ENCODE measurements around the gene CYSTM1. TPM values are rescaled to one million over a fixed set of nuclear protein-coding genes. Genes with fewer than 3 reads are reported as not detected.

The CYSTM1 gene
- polyA plus RNA-seq, 2 of the 4 experiments (the other 2 are of a cell fraction) = 76.8 to 103 TPM

DNA sequence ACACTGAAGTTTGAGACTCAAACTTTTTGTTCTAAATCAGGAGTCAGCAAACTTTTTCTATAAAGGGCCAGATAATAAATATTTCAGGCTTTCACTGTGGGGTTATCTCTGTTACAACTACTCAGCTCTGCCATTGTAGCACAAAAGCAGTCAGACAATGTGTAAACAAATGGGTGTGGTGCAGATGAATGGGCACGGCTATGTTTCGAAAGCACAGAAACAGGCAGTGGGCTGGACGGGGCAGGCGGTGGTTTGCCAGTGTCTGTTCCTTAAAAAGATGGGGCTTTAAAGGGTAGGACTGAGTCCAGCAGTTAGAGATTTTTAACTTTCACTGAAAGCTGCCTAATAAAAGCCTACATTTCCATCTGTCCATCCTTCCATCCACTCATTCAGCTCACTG, 79.0 kb downstream of the CYSTM1 start:
- no peak for TF ChIP-seq CHD2 (IDR thresholded peaks at IDR 0.05; ENCODE audit: low read length, partially characterized antibody)
- TF ChIP-seq, protein P1, sequence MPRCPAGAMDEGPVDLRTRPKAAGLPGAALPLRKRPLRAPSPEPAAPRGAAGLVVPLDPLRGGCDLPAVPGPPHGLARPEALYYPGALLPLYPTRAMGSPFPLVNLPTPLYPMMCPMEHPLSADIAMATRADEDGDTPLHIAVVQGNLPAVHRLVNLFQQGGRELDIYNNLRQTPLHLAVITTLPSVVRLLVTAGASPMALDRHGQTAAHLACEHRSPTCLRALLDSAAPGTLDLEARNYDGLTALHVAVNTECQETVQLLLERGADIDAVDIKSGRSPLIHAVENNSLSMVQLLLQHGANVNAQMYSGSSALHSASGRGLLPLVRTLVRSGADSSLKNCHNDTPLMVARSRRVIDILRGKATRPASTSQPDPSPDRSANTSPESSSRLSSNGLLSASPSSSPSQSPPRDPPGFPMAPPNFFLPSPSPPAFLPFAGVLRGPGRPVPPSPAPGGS (IDR thresholded peaks at IDR 0.05) = no peak
- peak in 1 of 2 experiments; percentile 24; a peak in 1 of 4 replicates for TF ChIP-seq CEBPB (IDR thresholded peaks at IDR 0.05)
- TF ChIP-seq RARB (CRISPR knock-in tag; IDR thresholded peaks at IDR 0.05) = no peak
- no peak for TF ChIP-seq ZC3H11A (IDR thresholded peaks at IDR 0.05)
- ChIA-PET POLR2A (interaction anchor here (1.2 to 1.7 kb wide), 2 partner anchors 10 to 92 kb away, joined by 3 to 11 read pairs; partner anchors contain the start of gene HBEGF), CTCF (interaction anchor here (11.1 to 42.9 kb wide), 2 partner anchors 11 to 98 kb away, joined by 163 to 1613 read pairs; partner anchors contain the start of genes HBEGF and SLC4A9)
- DNase-seq (ENCODE audit: low read depth in 1 of 2, low spot score in 1 of 2) = peak in 1 of 2 experiments; percentile 53
- no peak for FAIRE-seq
- Histone ChIP-seq H3K9me3 (no peaks in the 10 kb centered on the region), H3K4me3 (no peak overlapping the region), H3K27ac (peak overlapping the region in 1 of 2 experiments; percentile 47; a peak in 3 of 6 replicates), H3K4me2 (peak overlapping the region; percentile 63), H3K4me1 (peaks cover 40% of the 10 kb centered on the region)
- 6% methylated on average over 4 of the region's 4 CpGs for WGBS (ENCODE audit: missing lambda C conversion rate)
- ATAC-seq = peak; percentile 64 to 87; a peak in 4 of 6 replicates

GRCh38 chr5:140255460-140256157, 80.6 kb downstream of the CYSTM1 start:
- ATAC-seq (no peak), DNase-seq (ENCODE audit: low read depth in 1 of 2, low spot score in 1 of 2) (no peak), FAIRE-seq (no peak)
- Histone ChIP-seq H3K4me1 (peaks cover 42% of the 10 kb centered on the region), H3K4me2 (no peak overlapping the region), H3K4me3 (no peak overlapping the region), H3K9me3 (peaks cover 3% of the 10 kb centered on the region; the same call in 1 of the 3 replicates), H3K27ac (no peak overlapping the region)
- TF ChIP-seq, protein P2, sequence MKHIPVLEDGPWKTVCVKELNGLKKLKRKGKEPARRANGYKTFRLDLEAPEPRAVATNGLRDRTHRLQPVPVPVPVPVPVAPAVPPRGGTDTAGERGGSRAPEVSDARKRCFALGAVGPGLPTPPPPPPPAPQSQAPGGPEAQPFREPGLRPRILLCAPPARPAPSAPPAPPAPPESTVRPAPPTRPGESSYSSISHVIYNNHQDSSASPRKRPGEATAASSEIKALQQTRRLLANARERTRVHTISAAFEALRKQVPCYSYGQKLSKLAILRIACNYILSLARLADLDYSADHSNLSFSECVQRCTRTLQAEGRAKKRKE (CRISPR knock-in tag; IDR thresholded peaks at IDR 0.05; ENCODE audit: low read depth) = no peak
- TF ChIP-seq POLR2AphosphoS2 (conservative IDR thresholded peaks at IDR 0.05; ENCODE audit: low read length) = no peak
- no peak for TF ChIP-seq CBX2 (IDR thresholded peaks at IDR 0.05; ENCODE audit: borderline replicate concordance, low read depth)
- TF ChIP-seq, protein P3, sequence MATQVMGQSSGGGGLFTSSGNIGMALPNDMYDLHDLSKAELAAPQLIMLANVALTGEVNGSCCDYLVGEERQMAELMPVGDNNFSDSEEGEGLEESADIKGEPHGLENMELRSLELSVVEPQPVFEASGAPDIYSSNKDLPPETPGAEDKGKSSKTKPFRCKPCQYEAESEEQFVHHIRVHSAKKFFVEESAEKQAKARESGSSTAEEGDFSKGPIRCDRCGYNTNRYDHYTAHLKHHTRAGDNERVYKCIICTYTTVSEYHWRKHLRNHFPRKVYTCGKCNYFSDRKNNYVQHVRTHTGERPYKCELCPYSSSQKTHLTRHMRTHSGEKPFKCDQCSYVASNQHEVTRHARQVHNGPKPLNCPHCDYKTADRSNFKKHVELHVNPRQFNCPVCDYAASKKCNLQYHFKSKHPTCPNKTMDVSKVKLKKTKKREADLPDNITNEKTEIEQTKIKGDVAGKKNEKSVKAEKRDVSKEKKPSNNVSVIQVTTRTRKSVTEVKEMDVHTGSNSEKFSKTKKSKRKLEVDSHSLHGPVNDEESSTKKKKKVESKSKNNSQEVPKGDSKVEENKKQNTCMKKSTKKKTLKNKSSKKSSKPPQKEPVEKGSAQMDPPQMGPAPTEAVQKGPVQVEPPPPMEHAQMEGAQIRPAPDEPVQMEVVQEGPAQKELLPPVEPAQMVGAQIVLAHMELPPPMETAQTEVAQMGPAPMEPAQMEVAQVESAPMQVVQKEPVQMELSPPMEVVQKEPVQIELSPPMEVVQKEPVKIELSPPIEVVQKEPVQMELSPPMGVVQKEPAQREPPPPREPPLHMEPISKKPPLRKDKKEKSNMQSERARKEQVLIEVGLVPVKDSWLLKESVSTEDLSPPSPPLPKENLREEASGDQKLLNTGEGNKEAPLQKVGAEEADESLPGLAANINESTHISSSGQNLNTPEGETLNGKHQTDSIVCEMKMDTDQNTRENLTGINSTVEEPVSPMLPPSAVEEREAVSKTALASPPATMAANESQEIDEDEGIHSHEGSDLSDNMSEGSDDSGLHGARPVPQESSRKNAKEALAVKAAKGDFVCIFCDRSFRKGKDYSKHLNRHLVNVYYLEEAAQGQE (IDR thresholded peaks at IDR 0.05) = no peak
- no peak for TF ChIP-seq POLR2A (IDR thresholded peaks at IDR 0.05; ENCODE audit: low read length)
- TF ChIP-seq RARB (CRISPR knock-in tag; IDR thresholded peaks at IDR 0.05) = no peak
- no peak for TF ChIP-seq JUNB (IDR thresholded peaks at IDR 0.05)
- TF ChIP-seq FOSB (CRISPR knock-in tag; IDR thresholded peaks at IDR 0.05) = no peak
- ChIA-PET CTCF (interaction anchor here (0.6 to 42.9 kb wide), 7 partner anchors 10 to 184 kb away, joined by 3 to 1613 read pairs (median 3); partner anchors contain the start of genes HBEGF and SLC4A9), POLR2A (no interaction called here)
- 86% methylated on average over 4 of the region's 4 CpGs for WGBS (ENCODE audit: missing lambda C conversion rate)

- TF ChIP-seq MYC (IDR thresholded peaks at IDR 0.05; ENCODE audit: borderline replicate concordance, low read length) (no peak), ZSCAN20 (CRISPR knock-in tag; IDR thresholded peaks at IDR 0.05) (no peak), CTCF (IDR thresholded peaks at IDR 0.05) (no peak), ESRRA (IDR thresholded peaks at IDR 0.05; ENCODE audit: borderline replicate concordance, low read length) (no peak), ZC3H11A (IDR thresholded peaks at IDR 0.05) (no peak), KDM1A (IDR thresholded peaks at IDR 0.05; ENCODE audit: low read depth) (no peak)
- TF ChIP-seq, protein P4, sequence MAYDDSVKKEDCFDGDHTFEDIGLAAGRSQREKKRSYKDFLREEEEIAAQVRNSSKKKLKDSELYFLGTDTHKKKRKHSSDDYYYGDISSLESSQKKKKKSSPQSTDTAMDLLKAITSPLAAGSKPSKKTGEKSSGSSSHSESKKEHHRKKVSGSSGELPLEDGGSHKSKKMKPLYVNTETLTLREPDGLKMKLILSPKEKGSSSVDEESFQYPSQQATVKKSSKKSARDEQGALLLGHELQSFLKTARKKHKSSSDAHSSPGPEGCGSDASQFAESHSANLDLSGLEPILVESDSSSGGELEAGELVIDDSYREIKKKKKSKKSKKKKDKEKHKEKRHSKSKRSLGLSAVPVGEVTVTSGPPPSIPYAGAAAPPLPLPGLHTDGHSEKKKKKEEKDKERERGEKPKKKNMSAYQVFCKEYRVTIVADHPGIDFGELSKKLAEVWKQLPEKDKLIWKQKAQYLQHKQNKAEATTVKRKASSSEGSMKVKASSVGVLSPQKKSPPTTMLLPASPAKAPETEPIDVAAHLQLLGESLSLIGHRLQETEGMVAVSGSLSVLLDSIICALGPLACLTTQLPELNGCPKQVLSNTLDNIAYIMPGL (CRISPR knock-in tag; IDR thresholded peaks at IDR 0.05; ENCODE audit: borderline replicate concordance) = no peak
- TF ChIP-seq, protein P5, sequence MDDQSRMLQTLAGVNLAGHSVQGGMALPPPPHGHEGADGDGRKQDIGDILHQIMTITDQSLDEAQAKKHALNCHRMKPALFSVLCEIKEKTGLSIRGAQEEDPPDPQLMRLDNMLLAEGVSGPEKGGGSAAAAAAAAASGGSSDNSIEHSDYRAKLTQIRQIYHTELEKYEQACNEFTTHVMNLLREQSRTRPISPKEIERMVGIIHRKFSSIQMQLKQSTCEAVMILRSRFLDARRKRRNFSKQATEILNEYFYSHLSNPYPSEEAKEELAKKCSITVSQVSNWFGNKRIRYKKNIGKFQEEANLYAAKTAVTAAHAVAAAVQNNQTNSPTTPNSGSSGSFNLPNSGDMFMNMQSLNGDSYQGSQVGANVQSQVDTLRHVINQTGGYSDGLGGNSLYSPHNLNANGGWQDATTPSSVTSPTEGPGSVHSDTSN (IDR thresholded peaks at IDR 0.05) = no peak
- Histone ChIP-seq H3K4me3 (no peak overlapping the region), H3K4me1 (peaks cover 43% of the 10 kb centered on the region), H3K4me2 (no peak overlapping the region), H3K9me3 (peaks cover 3% of the 10 kb centered on the region; the same call in 1 of the 3 replicates), H3K27ac (no peak overlapping the region)
- WGBS (ENCODE audit: missing lambda C conversion rate) = 94% methylated on average over 6 of the region's 6 CpGs
- DNase-seq (ENCODE audit: low read depth in 1 of 2, low spot score in 1 of 2) (no peak), ATAC-seq (no peak), FAIRE-seq (no peak)
- CTCF ChIA-PET = interaction anchor here (0.8 to 42.9 kb wide), 7 partner anchors 13 to 463 kb away, joined by 3 to 1613 read pairs (median 4); partner anchors contain the start of genes HBEGF and SLC4A9
- POLR2A ChIA-PET = no interaction called here
These were observed 81.7 kb downstream of the CYSTM1 start for GRCh38 chr5:140256726-140257125.

All from A549 (cell line).